GM12872 (cell line): Measurements from ENCODE around the gene DNAH10.

Source experiments
- CTCF ChIP-seq: IDR thresholded peaks from 3 replicates; pipeline ENCODE4 v1.5.1; 2011; ENCODE audit warnings: low read depth, mild to moderate bottlenecking, low read length, moderate library complexity; ENCODE audit not compliant: insufficient read depth

Gene DNAH10

DNA sequence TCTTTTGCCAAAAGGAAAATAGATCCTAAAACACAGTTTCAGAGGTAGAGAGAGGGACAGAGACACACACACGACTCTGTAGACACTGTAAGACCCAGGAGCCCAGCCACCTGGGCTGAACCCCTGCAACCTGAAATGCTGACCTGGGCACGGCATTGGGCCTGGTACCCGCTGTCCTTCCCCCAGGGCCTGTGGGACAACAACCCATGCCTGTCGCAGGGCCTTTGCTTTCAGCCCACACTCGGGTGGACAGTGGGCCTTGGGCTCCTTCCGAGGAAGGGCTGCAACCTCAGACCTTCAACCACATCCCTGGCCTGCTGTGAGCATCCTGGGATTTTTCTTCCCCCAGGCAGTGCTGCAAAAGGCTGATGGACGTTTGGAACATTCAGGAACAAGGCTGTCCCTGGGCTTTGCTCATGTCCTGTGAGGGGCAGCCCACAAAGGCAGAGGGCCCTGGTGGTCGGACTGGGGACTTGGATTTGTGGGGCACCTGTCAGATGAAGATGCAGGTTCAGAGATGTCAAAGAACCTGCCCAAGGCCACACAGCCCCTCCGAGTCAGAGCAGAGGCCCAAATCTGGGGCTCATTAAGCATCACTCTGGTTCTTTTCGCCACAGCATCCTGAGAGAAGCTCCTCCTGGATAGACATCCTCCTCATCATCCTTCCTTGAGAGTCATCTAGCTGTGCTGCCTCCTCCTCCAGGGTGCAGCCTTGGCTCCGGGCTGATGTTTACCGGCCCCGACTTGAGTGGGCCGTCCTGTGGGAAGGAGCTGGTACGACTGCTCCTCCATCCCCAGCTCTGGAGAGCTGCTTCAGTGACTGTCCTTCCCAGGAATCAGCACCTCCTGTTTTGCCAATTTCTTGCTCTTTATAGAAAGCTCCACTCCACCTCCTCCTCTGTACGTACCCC lies 177.9 kb downstream of the DNAH10 start:
- TF ChIP-seq CTCF: no peak

DNA sequence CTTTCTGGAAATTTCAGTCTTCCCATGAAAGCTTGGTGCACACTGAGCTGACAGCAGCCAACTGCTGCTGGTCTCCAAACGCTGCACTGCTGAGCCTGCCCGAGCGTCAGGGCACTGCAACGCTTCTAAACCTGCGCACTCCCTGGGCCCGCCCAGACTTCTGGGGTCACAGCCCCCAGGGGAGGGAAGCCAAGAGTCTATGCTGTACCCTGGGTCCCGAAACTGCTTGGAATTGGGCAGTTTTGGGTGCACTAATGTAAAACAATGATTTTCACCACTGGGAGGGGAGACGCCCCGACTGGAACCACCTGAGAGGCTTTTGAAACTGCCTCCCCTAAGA lies 178.5 kb downstream of the DNAH10 start:
- TF ChIP-seq CTCF: no peak

- TF ChIP-seq CTCF: no peak
Measured at GRCh38 chr12:123941000-123941399, 178.9 kb downstream of the DNAH10 start.

DNA sequence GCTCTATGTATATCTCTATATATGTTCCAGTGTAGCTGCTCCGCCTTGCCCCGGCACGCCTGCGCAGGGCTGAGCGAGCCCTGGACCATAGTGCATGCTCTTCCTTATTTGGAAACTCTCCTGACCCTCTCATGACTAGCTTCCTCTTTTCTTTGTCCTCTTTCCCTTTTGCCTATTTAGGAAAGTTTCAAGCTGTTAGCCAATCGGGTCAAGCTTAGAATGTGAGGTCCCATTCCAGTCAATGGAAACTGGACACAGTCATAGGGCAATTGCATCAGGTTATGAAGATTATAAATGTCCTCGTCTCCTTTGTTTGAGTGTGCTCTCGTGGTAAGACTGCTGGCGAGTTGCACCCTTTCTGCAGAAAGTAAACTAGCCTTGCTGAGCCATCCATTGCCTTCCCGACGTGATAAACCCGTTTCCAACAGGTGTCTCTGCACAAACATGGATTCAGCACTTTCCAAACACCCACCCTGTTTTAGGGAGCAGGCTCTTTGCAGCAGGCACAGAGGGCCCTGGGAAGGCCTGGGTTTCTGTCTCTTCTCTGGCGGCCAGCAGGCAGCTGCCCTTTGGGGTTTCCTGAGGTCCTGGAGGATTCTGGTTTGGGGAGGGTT lies 179.6 kb downstream of the DNAH10 start:
- no peak for TF ChIP-seq CTCF

DNA sequence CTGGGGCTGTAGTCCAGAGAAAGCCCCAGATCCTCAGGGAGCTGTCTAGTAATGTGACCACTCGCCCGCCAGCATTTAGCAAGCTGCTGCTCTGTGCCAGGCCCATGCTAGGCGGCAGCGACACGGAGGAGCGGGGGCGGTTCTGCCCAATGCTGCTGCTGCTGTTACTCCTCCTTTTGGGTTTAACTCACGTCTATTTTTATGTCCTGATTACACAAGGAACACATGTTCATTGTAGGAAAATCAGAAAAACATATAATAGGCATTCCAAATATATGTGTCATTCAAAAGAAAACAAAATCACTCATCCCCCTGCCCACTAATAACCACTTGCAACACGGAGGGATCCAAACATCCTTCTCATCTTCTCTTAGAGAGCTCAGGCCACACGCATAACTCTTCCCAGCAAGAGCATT lies 180.1 kb downstream of the DNAH10 start:
- no peak for TF ChIP-seq CTCF

DNA sequence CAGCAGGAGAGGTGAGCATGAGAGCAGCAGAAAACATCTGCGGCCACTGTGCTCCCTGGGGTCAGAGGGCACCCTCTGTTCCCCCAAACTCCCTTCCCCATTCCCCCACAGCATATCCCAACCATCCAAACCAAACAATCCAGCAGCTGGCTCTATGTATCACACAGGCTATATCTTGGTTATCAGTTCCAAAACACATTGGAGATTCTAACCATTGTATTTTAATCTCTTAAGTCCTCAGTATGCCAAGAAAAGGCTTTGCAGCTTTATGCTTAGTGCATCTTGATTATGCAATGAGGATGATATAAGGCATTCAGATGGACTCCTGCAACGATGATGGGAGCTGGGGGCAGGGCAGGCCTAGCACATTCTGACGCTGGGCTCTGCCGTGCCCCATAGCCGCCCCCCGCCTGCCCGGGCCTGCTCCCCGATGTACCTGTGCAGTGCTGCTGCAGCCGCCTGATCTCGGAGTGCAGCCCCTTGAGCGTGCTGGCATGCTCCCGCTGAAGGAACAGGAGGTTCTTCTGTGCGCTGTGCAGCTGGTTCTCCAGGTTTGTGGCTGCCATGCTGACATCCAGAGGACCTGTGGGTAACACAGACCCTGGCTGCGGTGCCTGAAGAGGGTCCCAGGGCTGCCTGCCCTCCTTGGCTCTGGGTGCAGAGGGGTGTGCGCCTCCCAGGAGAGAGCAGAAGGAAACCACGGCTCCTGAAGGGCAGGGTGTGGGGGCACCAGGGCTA lies 181.0 kb downstream of the DNAH10 start:
- TF ChIP-seq CTCF: no peak

- no peak for TF ChIP-seq CTCF
Measured at GRCh38 chr12:123943816-123944215, 181.7 kb downstream of the DNAH10 start.
